ENCODE data around the gene MYOZ2.

Gene MYOZ2

GRCh38 chr4:119116925-119117900 is 18.4 kb upstream of the MYOZ2 start:
- DNase-seq: no peak
- no peaks in the 10 kb centered on the region for H3K27me3 ChIP-seq (ENCODE audit: insufficient read depth, low read depth, severe bottlenecking)
- H3K4me3 ChIP-seq (ENCODE audit: low read depth, low read length): no peak overlapping the region
- no peak for TF ChIP-seq CTCF (IDR thresholded peaks at IDR 0.05; ENCODE audit: low read depth, low read length)
- no peaks in the 10 kb centered on the region for H3K36me3 ChIP-seq
- H3K27ac ChIP-seq: no peak overlapping the region
- H3K9me3 ChIP-seq (ENCODE audit: severe bottlenecking): no peaks in the 10 kb centered on the region

- no peak for DNase-seq
- Histone ChIP-seq H3K9me3 (ENCODE audit: severe bottlenecking) (no peaks in the 10 kb centered on the region), H3K27me3 (ENCODE audit: insufficient read depth, low read depth, severe bottlenecking) (no peaks in the 10 kb centered on the region), H3K27ac (no peak overlapping the region), H3K4me3 (ENCODE audit: low read depth, low read length) (no peak overlapping the region), H3K36me3 (no peaks in the 10 kb centered on the region)
- no peak for TF ChIP-seq CTCF (IDR thresholded peaks at IDR 0.05; ENCODE audit: low read depth, low read length)
Observed at GRCh38 chr4:119118397-119118796, 17.2 kb upstream of the MYOZ2 start.

GRCh38 chr4:119124352-119124751 is 11.3 kb upstream of the MYOZ2 start:
- DNase-seq: no peak
- H3K36me3 ChIP-seq: no peaks in the 10 kb centered on the region
- TF ChIP-seq CTCF (IDR thresholded peaks at IDR 0.05; ENCODE audit: low read depth, low read length): no peak
- H3K27me3 ChIP-seq (ENCODE audit: insufficient read depth, low read depth, severe bottlenecking): no peaks in the 10 kb centered on the region
- H3K9me3 ChIP-seq (ENCODE audit: severe bottlenecking): no peaks in the 10 kb centered on the region
- H3K27ac ChIP-seq: no peak overlapping the region
- H3K4me3 ChIP-seq (ENCODE audit: low read depth, low read length): no peak overlapping the region

- Histone ChIP-seq H3K4me3 (ENCODE audit: low read depth, low read length) (no peak overlapping the region), H3K27me3 (ENCODE audit: insufficient read depth, low read depth, severe bottlenecking) (no peaks in the 10 kb centered on the region), H3K9me3 (ENCODE audit: severe bottlenecking) (no peaks in the 10 kb centered on the region), H3K36me3 (no peaks in the 10 kb centered on the region), H3K27ac (no peak overlapping the region)
- no peak for TF ChIP-seq CTCF (IDR thresholded peaks at IDR 0.05; ENCODE audit: low read depth, low read length)
- DNase-seq: no peak
Observed at GRCh38 chr4:119125931-119126330, 9.7 kb upstream of the MYOZ2 start.

- Histone ChIP-seq H3K27ac (no peak overlapping the region), H3K27me3 (ENCODE audit: insufficient read depth, low read depth, severe bottlenecking) (no peaks in the 10 kb centered on the region), H3K4me3 (ENCODE audit: low read depth, low read length) (no peak overlapping the region), H3K9me3 (ENCODE audit: severe bottlenecking) (no peaks in the 10 kb centered on the region), H3K36me3 (no peaks in the 10 kb centered on the region)
- TF ChIP-seq CTCF (IDR thresholded peaks at IDR 0.05; ENCODE audit: low read depth, low read length): no peak
- DNase-seq: no peak
Observed at GRCh38 chr4:119128148-119128547, 7.5 kb upstream of the MYOZ2 start.

All from WERI-Rb-1 (cell line).